Measurements from ENCODE around the gene ASPHD1. TPM values are rescaled to one million over a fixed set of nuclear protein-coding genes. Genes with fewer than 3 reads are reported as not detected.
A peak's percentile ranks its signal among the peaks of the same experiment; 100 is the strongest.

The ASPHD1 gene
- total RNA-seq, 1 donor from 2014 or later, result 14.2 TPM

DNA sequence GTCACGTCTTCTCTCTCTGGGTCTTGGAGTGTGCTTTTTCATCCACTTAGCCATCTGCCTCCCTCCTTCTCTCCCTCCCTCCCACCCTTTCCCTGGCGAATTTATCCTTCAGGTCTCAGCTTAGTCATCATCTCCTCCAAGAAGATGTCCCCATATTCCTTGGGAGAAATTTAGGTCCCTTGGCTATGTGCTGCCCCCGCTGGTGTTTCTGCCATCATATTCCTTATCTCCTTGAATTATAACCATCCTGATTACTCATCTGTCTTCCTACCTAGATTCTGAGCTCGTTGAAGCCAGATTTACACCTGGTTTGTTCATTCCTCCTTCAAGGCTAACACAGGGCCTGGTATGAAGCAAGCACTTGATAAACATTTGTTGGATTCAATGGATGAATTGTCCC is 5.9 kb upstream of the ASPHD1 start:
- no peak overlapping the region for H3K4me3 Mint-ChIP-seq
- H3K4me1 Mint-ChIP-seq, result peaks cover 19% of the 10 kb centered on the region
- no peaks in the 10 kb centered on the region for H3K9me3 Mint-ChIP-seq
- no peak for DNase-seq (ENCODE audit: low spot score in 2 of 2, unreplicated experiment in 2 of 2)
- H3K27me3 Mint-ChIP-seq (ENCODE audit: low read depth), result peaks cover 21% of the 10 kb centered on the region
- no peak overlapping the region for H3K27ac Mint-ChIP-seq
- H3K36me3 Mint-ChIP-seq, result no peaks in the 10 kb centered on the region
- TF ChIP-seq, protein P1, sequence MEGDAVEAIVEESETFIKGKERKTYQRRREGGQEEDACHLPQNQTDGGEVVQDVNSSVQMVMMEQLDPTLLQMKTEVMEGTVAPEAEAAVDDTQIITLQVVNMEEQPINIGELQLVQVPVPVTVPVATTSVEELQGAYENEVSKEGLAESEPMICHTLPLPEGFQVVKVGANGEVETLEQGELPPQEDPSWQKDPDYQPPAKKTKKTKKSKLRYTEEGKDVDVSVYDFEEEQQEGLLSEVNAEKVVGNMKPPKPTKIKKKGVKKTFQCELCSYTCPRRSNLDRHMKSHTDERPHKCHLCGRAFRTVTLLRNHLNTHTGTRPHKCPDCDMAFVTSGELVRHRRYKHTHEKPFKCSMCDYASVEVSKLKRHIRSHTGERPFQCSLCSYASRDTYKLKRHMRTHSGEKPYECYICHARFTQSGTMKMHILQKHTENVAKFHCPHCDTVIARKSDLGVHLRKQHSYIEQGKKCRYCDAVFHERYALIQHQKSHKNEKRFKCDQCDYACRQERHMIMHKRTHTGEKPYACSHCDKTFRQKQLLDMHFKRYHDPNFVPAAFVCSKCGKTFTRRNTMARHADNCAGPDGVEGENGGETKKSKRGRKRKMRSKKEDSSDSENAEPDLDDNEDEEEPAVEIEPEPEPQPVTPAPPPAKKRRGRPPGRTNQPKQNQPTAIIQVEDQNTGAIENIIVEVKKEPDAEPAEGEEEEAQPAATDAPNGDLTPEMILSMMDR (IDR thresholded peaks at IDR 0.05; ENCODE audit: unreplicated experiment), result no peak

DNA sequence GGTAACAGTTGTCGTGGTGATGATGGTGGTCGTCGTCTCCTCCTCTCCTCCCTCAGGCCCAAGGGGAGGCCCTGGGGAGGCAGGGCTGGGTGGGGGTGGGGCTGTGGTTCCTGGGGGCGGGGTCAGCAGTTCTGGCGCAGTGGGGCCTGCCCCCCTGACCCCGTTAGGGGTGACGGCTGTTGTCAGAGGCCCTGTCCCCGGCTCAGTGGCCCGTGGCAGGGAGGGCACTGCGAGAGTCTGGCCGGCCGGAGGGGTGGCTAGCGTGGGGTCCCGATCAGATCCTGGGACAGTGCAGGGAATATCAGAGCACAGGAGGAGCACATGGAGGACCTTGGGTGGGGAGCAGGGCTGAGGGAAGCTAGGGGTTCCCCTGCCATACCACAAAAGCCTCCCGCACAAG is 3.4 kb upstream of the ASPHD1 start:
- H3K4me1 Mint-ChIP-seq, result peaks cover 26% of the 10 kb centered on the region
- DNase-seq (ENCODE audit: low spot score in 2 of 2, unreplicated experiment in 2 of 2), result no peak
- H3K27ac Mint-ChIP-seq, result no peak overlapping the region
- no peaks in the 10 kb centered on the region for H3K36me3 Mint-ChIP-seq
- H3K9me3 Mint-ChIP-seq, result no peaks in the 10 kb centered on the region
- TF ChIP-seq, protein P1 (IDR thresholded peaks at IDR 0.05; ENCODE audit: unreplicated experiment), result no peak
- H3K4me3 Mint-ChIP-seq, result no peak overlapping the region
- H3K27me3 Mint-ChIP-seq (ENCODE audit: low read depth), result peaks cover 32% of the 10 kb centered on the region

DNA sequence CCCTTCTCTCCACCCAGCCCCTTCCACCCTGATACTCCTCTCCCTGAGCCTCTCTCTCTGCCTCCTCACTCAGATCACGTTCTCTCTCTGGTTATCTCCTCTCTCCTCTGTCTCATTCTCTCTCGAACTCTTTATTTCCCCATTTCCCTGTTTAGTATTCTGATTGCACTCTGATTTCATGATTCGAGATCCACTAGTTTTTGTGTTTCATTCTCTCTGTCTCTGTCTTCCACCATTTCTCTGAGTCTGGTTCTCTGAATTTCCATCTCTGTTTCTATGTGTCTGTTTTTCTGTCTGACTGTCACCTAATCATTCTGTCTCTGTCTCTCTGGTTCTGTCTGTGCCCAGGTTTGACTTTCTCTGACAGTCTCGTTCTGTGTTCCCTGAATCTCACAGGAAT is 3.0 kb upstream of the ASPHD1 start:
- Mint-ChIP-seq H3K4me3 (no peak overlapping the region), H3K27ac (no peak overlapping the region), H3K27me3 (ENCODE audit: low read depth) (peaks cover 36% of the 10 kb centered on the region), H3K9me3 (no peaks in the 10 kb centered on the region), H3K4me1 (peaks cover 28% of the 10 kb centered on the region), H3K36me3 (no peaks in the 10 kb centered on the region)
- TF ChIP-seq, protein P1 (IDR thresholded peaks at IDR 0.05; ENCODE audit: unreplicated experiment), result no peak
- DNase-seq (ENCODE audit: low spot score in 2 of 2, unreplicated experiment in 2 of 2), result no peak

DNA sequence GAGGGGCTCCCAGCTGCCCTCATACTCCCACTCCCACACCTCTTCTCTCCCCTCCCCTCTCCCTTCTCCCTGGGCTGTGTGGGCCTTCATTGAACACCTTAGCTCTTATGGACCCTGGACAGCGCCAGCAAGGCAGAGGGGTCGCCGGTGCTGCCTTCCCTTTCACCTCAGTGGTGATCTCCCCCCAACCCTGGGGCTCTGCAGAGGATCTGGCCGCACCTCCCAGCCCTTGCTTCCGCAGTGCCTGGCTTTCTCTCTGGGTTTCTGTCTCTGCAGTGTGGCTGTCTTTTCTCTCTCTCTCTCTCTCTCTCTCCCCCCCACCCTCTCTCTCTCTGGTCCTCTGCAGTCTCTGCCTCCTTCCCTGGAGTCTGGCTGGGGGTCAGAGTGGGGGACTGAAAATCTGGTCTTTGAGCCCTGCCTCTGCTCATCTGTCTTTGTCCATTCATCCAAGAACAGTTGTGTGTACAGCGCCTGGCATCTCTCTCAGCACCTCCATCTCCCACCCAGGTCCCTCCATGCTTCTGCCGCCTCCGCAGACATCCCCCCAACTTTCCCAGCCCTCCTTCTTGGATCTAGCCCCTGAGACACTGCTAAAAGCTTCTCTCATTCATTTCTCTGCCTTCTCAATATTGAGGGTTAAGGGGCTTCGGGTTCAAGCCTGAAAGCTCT is 2.0 kb upstream of the ASPHD1 start:
- Mint-ChIP-seq H3K27ac (no peak overlapping the region), H3K27me3 (ENCODE audit: low read depth) (peaks cover 36% of the 10 kb centered on the region), H3K9me3 (no peaks in the 10 kb centered on the region), H3K36me3 (no peaks in the 10 kb centered on the region), H3K4me1 (peaks cover 28% of the 10 kb centered on the region), H3K4me3 (peak overlapping the region; percentile 70)
- TF ChIP-seq, protein P1 (IDR thresholded peaks at IDR 0.05; ENCODE audit: unreplicated experiment), result no peak
- no peak for DNase-seq (ENCODE audit: low spot score in 2 of 2, unreplicated experiment in 2 of 2)

DNA sequence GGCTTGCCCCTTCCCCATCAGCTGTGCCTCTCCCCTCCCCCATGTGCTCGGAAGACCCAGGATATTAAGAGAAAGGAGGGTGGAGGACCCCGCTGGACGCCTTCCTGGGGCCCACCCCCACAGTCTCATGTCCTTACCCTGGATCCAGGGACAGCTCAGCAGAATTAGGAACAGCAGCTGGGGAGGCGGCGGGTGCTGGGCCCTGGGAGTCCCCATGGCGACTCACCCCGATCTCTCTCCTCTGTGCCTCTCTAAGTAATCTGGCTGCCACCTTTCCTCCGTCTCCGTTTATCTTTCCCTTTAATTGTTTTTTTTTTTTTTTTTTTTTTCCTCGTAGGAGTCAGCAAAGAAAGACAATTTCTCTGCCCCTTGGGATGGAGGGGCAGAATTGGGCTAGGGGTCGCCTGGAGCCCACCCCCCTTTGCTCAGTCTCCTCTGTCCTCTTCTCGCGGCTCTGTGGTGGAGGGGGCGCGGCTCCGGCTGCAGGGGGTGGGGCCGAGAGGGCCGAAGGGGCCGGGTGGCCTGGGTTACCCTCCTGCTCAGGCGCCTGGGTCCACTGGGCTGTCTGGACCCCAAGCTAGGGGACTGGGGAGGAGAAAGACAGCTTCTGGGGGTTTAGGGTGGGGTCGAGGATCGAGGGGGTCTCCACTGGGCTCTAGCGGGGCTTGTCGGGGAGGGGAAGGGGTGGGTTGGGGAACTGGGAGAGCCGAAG is 1.3 kb upstream of the ASPHD1 start:
- DNase-seq (ENCODE audit: low spot score in 2 of 2, unreplicated experiment in 2 of 2), result peak in 1 of 2 experiments; percentile 50
- TF ChIP-seq, protein P1 (IDR thresholded peaks at IDR 0.05; ENCODE audit: unreplicated experiment), result no peak
- Mint-ChIP-seq H3K4me1 (peaks cover 28% of the 10 kb centered on the region), H3K9me3 (no peaks in the 10 kb centered on the region), H3K36me3 (no peaks in the 10 kb centered on the region), H3K4me3 (peak overlapping the region; percentile 70), H3K27ac (peak overlapping the region; percentile 67), H3K27me3 (ENCODE audit: low read depth) (peaks cover 39% of the 10 kb centered on the region)

Data from mesothelial cell of epicardium (in vitro differentiated cells).